22Rv1 (cell line): Measurements from ENCODE around the gene TM7SF2.

Experiments used
- CTCF ChIP-seq: fragments of 450-650 bp; IDR thresholded peaks from 2 replicates; pipeline ENCODE4 v1.5.1; 2017; ENCODE audit warnings: mild to moderate bottlenecking
- ZFX ChIP-seq: fragments of 450-650 bp; IDR thresholded peaks from 2 replicates; pipeline ENCODE4 v1.6.1; 2017; ENCODE audit warnings: antibody characterized with exemption, borderline replicate concordance

GRCh38 chr11:65083134-65083833 lies 28.4 kb upstream of the TM7SF2 start:
- TF ChIP-seq CTCF (no peak), ZFX (no peak)
